ENCODE results near the gene SERTM1.

DNA sequence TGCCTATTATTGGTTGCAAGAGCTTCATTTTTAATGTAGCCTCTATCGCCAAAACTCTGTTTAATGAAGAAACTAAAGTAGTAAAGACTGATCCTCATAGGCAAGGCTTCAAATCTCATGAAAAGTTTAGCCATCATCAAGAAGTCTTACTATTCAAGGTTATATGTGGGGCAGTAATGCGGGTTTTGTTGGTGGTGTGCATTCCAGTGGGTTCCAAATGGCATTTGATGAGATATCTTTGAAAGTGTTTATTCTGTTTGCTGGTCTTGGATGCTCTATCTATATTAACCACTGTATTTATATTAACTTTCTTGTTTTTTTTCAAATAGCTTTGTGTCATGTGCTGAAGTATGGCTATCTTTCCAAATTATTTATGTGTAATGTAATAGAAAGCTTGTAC is 72.2 kb downstream of the SERTM1 start:
- TF ChIP-seq, protein P1, sequence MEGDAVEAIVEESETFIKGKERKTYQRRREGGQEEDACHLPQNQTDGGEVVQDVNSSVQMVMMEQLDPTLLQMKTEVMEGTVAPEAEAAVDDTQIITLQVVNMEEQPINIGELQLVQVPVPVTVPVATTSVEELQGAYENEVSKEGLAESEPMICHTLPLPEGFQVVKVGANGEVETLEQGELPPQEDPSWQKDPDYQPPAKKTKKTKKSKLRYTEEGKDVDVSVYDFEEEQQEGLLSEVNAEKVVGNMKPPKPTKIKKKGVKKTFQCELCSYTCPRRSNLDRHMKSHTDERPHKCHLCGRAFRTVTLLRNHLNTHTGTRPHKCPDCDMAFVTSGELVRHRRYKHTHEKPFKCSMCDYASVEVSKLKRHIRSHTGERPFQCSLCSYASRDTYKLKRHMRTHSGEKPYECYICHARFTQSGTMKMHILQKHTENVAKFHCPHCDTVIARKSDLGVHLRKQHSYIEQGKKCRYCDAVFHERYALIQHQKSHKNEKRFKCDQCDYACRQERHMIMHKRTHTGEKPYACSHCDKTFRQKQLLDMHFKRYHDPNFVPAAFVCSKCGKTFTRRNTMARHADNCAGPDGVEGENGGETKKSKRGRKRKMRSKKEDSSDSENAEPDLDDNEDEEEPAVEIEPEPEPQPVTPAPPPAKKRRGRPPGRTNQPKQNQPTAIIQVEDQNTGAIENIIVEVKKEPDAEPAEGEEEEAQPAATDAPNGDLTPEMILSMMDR (IDR thresholded peaks at IDR 0.05 in 8 of 11, conservative IDR thresholded peaks at IDR 0.05 in 3 of 11): no peak
- TF ChIP-seq POLR2A (IDR thresholded peaks at IDR 0.05): no peak
